Thyroid gland (tissue), 4 donors: ENCODE data around the gene CUEDC1.

Experiments used
- CTCF ChIP-seq, 6 experiments: fragments of 200-600 bp in 3 of 6; fragments of 450-650 bp in 3 of 6; sonication (generic) in 3 of 6; IDR thresholded peaks; one replicate each; pipeline ENCODE4 v1.5.1; 2016 to 2019; ENCODE audit warnings: antibody characterized with exemption in 6 of 6, mild to moderate bottlenecking in 2 of 6, inconsistent platforms in 1 of 6, moderate library complexity in 1 of 6
- POLR2A ChIP-seq, 2 donors: fragments of 450-650 bp; IDR thresholded peaks; one replicate each; pipeline ENCODE4 v1.6.1; 2017; ENCODE audit warnings: antibody characterized with exemption in 2 of 2, mild to moderate bottlenecking in 2 of 2, moderate library complexity in 1 of 2

GRCh38 chr17:57940653-57941329 is 14.4 kb downstream of the CUEDC1 start:
- TF ChIP-seq CTCF (IDR thresholded peaks at IDR 0.05) (no peak), POLR2A (IDR thresholded peaks at IDR 0.05) (no peak)
